SK-N-DZ (cell line): ENCODE data around the gene AFAP1L1.
"Not testable (repeated sequence)": the region's sequence is repeated elsewhere in the genome, so short reads cannot be mapped to it uniquely, and the experiment has no call there.

Experiments used
- DNase-seq: peaks from one replicate; pipeline ENCODE4 v3.0.0-alpha.2; 2015; ENCODE audit warnings: low spot score

AFAP1L1 gene

DNA sequence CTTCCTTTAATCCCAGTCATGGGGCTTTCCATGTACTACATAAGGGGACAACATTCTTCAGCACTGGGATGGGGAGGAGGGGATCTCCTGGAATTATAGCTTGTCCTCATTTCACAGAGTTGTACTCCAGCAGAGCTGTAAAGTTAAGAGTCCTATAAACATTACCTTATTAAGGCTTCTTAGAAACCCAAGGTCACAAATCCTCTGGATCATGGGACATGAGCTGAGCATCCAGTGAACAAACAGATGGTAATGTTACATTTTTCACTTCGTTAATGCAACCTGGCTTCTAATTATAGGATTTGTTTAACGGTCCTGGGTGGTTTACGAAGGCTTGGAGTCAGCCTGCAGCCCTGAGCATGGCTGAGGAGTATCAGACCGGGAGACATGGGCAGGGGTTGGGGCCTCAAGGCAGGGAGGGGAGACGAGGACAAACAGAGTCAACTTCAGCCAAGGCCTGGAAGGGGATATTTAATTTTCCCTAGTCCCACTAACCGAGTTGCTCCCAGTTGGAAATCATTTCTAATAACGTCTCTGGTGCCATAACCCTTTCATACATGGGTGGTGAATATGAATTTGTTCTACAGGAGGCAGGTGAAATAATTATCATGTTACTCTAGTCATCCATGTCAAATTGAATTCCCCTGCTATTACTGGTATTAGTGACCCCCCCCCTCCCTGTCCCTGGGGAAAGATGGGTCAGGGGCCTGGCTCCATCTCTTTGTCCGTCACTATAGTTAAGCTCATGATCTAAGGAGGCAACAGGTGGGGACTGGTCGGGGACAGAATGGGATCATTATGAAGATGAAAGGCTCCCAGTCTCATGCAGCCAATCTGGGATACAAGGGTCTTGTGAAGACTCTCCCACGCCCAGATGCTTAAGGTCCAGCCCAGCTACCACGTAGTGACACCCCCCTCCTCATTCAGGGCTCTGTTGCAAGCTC is 118.2 kb downstream of the AFAP1L1 start:
- DNase-seq = no peak

DNA sequence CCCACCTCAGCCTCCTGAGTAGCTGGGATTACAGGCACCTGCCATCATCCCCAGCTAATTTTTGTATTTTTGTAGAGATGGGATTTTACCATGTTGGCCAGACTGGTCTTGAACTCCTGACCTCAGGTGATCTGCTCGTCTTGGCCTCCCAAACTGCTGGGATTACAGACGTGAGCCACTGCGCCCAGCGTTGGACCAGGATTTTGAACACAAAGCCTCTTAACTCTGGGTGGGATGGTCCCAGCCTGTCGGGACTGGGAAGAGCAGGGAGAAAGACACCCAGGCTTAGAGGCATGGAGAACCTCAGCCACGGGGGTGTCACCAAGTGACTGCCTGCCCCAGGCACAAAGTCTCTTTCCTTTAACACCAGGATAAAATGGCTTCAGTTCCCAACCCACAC is 119.4 kb downstream of the AFAP1L1 start:
- DNase-seq = not testable (repeated sequence)
